CD4-positive, alpha-beta T cell treated with Interleukin-4 for 4 hours (primary cell): ENCODE results near the gene TSR3.
A peak's percentile ranks its signal among the peaks of the same experiment; 100 is the strongest.

Source experiments
- DNase-seq: peaks from one replicate; pipeline ENCODE4 v3.0.0-alpha.2; 2020

The TSR3 gene

DNA sequence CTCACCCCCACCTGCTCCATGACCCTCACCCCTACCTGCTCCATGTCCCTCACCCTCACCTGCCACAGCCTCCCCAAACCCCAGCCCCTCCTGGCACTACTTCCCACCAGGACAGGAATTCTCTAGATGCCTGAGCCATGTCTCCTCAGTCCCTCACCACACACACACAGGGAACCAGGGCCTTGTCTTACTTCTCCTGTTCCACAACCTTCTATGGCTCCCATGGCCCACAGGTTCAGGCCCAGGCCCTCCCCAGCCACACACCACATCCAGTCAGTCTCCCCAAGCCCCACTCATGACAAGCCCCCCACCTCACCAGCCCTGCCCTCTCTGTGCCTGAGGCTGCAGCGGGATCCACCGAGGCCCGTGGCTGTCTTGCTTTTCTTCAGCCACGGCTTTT is 45.3 kb downstream of the TSR3 start:
- no peak for DNase-seq

DNA sequence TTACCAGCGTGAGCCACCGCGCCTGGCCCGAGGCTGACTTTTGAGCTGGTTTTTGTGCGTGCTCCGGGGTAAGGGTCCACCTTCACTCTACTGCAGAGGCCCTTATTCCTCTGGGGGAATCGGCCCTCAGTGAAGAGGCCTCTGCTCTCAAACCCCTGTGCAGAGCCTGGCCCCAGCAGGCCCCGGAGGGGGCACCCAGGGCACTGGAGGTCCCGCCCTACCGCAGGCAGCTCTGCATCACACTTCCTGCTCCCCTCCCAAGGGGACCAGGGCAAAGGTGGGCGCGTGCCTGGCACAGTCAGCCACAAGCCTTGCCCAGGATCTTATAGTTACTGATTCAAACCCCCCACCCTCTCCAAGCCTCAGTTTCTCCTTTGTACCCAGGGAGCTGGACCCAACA is 45.9 kb downstream of the TSR3 start:
- no peak for DNase-seq

GRCh38 chr16:1301562-1301961 is 50.1 kb downstream of the TSR3 start:
- DNase-seq: no peak

DNA sequence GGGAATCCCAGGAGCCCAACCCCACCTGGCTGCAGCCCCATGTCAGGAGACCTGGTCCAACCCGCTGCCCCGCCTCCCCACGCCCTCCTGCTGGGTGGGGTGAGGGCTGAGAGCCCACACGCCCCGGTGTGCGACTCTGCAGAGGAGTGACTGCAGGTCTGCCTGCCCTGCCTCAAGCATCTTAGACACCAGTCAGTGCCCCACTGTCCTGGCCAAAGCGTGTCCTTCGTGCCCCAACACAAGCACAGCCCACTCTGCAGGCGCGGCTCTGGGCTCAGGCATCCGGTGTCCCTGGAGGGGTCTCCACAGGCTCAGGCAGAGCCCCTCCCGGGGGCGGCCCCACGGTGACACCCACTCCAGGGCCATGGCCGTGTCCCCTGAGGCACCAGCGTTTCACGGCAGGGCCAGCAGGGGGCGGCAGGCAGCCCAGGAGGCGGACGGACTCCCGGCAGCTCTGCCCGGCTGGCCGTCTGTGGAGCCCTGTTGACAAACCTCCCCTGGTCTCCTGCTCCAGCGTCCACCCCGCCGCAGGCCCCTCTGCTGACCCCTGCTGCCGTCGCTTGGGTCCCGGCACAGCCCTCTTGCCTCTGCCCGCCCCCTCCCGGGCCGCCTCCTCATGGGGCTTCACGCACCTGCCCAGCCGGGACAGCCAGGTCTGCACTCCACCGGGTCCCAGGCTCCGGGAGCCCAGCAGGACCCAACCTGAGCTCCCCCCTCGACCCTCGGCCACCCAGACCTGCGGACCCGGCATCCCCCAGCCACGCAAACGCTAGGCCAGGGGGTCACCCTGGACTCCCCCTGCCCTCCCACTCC is 50.8 kb downstream of the TSR3 start:
- peak; percentile 66 for DNase-seq

DNA sequence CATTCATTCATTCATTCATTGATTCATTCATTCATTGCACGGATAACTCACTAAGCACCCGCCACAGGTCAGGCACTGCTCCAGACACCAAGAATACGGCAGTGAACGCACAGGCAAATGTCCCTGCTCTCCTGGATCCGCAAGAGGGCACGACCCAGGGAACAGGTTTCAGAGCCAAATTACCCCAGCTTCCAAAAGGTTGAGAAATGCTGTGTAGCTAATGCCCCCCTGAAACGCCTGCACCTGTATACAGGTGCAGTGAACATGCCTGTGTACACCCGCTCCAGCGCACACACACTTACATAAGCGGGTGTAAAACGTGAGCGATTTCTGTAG is 51.8 kb downstream of the TSR3 start:
- DNase-seq: no peak
